ENCODE data around the gene IDE.

Gene IDE

DNA sequence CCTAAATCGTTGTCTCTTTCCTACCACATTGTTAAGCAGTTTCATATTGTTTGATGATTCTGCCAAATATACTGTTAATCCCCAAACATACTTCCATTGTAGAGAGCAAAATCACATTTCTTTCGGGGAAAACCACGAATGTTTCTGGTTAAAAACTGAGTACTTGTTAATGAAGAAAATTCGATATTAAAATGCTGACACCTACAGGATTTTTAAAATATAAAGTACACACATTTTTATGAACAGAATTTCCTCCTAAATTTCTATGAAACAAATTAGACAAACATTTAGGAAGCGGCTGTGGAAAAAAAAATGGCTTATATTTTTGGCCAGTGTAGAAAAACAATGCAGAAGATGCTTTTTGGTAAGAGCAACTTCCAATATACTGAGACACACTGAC lies 68.8 kb downstream of the IDE start:
- TF ChIP-seq, protein P1, sequence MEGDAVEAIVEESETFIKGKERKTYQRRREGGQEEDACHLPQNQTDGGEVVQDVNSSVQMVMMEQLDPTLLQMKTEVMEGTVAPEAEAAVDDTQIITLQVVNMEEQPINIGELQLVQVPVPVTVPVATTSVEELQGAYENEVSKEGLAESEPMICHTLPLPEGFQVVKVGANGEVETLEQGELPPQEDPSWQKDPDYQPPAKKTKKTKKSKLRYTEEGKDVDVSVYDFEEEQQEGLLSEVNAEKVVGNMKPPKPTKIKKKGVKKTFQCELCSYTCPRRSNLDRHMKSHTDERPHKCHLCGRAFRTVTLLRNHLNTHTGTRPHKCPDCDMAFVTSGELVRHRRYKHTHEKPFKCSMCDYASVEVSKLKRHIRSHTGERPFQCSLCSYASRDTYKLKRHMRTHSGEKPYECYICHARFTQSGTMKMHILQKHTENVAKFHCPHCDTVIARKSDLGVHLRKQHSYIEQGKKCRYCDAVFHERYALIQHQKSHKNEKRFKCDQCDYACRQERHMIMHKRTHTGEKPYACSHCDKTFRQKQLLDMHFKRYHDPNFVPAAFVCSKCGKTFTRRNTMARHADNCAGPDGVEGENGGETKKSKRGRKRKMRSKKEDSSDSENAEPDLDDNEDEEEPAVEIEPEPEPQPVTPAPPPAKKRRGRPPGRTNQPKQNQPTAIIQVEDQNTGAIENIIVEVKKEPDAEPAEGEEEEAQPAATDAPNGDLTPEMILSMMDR (IDR thresholded peaks at IDR 0.05; ENCODE audit: control insufficient read depth, insufficient read depth, low read depth, low read length, missing control alignments): no peak
- no peak overlapping the region for H3K4me3 ChIP-seq (ENCODE audit: control insufficient read depth, low read depth, low read length)
- DNase-seq (ENCODE audit: low read depth): no peak

DNA sequence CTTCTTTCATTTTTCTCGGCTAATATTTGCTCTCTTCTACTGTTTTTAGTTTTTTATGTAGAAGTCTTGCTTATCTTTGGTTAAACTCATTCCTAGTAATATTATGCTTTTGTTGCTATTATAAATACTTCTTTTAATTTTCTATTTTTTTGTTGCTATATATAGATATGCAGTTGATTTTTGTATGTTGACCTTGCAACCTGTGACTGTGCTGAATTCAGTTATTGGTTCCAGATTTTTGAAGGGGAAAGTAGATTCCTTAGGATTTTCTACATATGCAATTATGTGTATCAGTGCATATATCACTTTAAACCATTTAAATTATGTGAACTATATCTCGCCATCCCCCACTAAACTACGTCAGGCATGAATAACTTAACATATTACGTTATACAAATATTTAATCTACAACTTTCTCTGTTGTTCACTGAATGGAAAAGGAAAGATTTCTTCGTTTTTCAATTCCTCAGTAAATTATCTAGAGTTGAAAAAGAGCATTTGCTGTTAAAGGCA lies 71.5 kb downstream of the IDE start:
- no peak overlapping the region for H3K4me3 ChIP-seq (ENCODE audit: control insufficient read depth, low read depth, low read length)
- TF ChIP-seq, protein P1 (IDR thresholded peaks at IDR 0.05; ENCODE audit: control insufficient read depth, insufficient read depth, low read depth, low read length, missing control alignments): no peak
- DNase-seq (ENCODE audit: low read depth): no peak

DNA sequence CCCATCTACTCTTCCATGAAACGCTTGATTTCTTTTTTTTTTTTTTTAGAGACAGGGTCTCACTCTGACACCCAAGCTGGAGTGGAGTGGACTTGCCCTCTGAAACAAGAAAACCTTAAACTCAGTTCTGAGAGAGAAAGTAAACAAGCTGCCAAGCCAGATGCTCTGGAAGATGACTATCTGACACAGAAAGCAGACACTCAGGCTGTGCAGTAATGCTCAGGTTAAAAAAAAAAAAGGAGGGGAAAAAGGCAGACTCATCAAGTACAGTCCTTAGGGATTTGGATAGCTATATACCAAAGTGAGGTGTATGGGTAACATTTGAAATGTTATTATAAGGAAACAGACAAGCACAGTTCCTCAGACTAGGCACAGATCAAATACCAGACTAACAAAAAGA lies 80.5 kb downstream of the IDE start:
- TF ChIP-seq, protein P1 (IDR thresholded peaks at IDR 0.05; ENCODE audit: control insufficient read depth, insufficient read depth, low read depth, low read length, missing control alignments): no peak
- DNase-seq (ENCODE audit: low read depth): no peak
- no peak overlapping the region for H3K4me3 ChIP-seq (ENCODE audit: control insufficient read depth, low read depth, low read length)

DNA sequence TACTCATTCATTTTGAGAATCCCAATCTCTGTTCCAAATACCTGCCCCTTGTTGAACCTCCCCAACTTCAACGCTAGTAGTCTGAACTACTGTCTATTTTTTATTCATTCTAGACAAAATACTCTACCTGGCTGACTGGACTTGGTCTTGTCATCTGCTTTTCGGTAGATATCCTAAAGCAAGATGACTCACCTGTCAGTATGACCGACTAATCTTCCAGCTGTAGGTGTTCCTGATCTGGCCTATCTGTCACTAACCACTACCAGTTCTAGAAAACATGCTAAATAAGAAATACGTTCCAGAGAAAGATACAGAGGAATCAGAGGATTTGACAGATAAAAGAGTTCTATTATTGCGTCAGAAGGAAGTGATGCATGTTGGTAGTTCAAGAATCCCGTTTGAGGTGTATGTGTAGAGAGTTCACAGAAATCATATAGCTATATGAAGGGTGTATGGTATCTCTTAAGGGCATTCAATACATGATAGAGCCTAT lies 81.1 kb downstream of the IDE start:
- no peak for DNase-seq (ENCODE audit: low read depth)
- H3K4me3 ChIP-seq (ENCODE audit: control insufficient read depth, low read depth, low read length): no peak overlapping the region
- TF ChIP-seq, protein P1 (IDR thresholded peaks at IDR 0.05; ENCODE audit: control insufficient read depth, insufficient read depth, low read depth, low read length, missing control alignments): no peak

DNA sequence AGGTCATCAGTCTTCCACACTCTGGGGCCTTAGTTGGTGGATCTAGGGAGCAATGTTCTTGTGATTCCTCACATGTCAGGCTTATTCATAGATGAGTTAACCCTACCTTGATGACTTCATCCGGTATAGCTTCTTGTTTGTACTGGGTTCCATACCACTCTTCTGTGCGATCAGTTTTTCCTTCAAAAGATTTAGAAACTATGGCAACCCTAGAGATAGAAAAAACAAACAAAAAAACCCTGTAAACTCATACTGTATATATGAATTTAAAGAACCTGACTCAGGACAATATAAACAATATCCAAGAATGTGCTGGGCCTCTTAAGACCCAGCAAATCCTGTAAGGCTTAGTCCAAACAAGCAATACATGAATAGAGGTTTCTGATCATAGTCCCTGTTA lies 83.5 kb downstream of the IDE start:
- DNase-seq (ENCODE audit: low read depth): no peak

DNA sequence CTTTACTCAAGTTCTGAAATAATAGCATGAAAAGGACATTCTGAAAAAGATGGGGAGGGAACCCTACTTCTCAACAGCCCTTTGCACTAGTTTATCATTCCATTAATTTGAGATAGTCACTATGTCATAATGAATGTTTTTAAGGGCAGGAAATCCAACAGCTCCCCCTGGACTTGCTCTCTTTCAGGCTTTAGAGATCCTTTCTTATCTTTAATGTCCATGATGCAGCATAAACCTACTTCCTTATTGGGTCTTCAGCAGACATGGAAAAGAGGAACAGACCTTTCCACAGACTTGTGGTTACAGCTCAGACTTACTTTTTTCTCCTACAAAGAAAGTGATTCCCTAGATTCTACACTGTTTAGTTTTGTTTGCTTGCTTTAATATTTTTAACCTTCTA lies 87.3 kb downstream of the IDE start:
- H3K4me3 ChIP-seq (ENCODE audit: control insufficient read depth, low read depth, low read length): no peak overlapping the region
- TF ChIP-seq, protein P1 (IDR thresholded peaks at IDR 0.05; ENCODE audit: control insufficient read depth, insufficient read depth, low read depth, low read length, missing control alignments): no peak
- DNase-seq (ENCODE audit: low read depth): no peak

More for the DNA sequence above, 83.5 kb downstream of the IDE start:
- H3K4me3 ChIP-seq (ENCODE audit: control insufficient read depth, low read depth, low read length): no peak overlapping the region
- TF ChIP-seq, protein P1 (IDR thresholded peaks at IDR 0.05; ENCODE audit: control insufficient read depth, insufficient read depth, low read depth, low read length, missing control alignments): no peak

DNA sequence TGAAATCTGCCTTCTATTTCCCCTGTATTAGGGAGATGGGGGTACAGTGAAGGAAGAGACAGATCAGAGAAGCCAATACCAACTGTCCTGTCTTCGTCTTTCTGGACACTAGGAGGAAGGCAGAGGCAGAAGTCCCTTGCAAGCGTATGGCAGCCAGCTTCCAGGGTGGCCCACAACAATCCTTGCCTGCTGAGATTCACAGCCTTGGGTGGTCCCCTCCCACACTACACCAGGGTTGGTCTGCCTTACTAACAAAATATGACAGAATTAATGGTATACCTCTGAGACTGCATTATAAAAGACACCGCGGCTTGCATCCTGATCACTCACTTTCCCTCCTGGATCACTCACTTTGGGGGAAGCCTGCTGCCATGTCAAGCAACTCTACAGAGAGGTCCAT lies 90.4 kb downstream of the IDE start:
- DNase-seq (ENCODE audit: low read depth): no peak
- H3K4me3 ChIP-seq (ENCODE audit: control insufficient read depth, low read depth, low read length): no peak overlapping the region
- TF ChIP-seq, protein P1 (IDR thresholded peaks at IDR 0.05; ENCODE audit: control insufficient read depth, insufficient read depth, low read depth, low read length, missing control alignments): no peak
